GM19395 (cell line): ENCODE results near the gene LIN52.

ENCODE experiments used
- ATAC-seq: cut with Tn5 transposase; IDR thresholded peaks from one replicate; pipeline ENCODE4 v1.9.1; 2021; ENCODE audit warnings: mild to moderate bottlenecking, moderate library complexity; ENCODE audit not compliant: unreplicated experiment

LIN52 gene

GRCh38 chr14:74084277-74085046 lies at the start of gene LIN52, which contains the start of gene ALDH6A1:
TSS of gene LIN52 (plus strand) at chr14:74084956. CDS start at chr14:74084975, 19 bp downstream.
TSS of gene ALDH6A1 (minus strand) at chr14:74084453. CDS start at chr14:74084394, 59 bp downstream.
- peak; percentile 94 for ATAC-seq

- ATAC-seq = no peak
Measured at GRCh38 chr14:74035556-74035955, 49.2 kb upstream of the LIN52 start.

GRCh38 chr14:74038020-74038859 lies 46.5 kb upstream of the LIN52 start:
- no peak for ATAC-seq

- ATAC-seq = no peak
Measured at GRCh38 chr14:74042296-74042695, 42.5 kb upstream of the LIN52 start.

- no peak for ATAC-seq
Measured at GRCh38 chr14:74045522-74045921, 39.2 kb upstream of the LIN52 start.

- no peak for ATAC-seq
Measured at GRCh38 chr14:74048281-74048680, 36.5 kb upstream of the LIN52 start.

GRCh38 chr14:74049876-74050495 lies 34.8 kb upstream of the LIN52 start:
- ATAC-seq = no peak

GRCh38 chr14:74062809-74063150 lies 22.0 kb upstream of the LIN52 start:
- ATAC-seq = no peak

- no peak for ATAC-seq
Measured at GRCh38 chr14:74064426-74064825, 20.3 kb upstream of the LIN52 start.

GRCh38 chr14:74064883-74065282 lies 19.9 kb upstream of the LIN52 start:
- ATAC-seq = no peak

GRCh38 chr14:74065746-74066575 lies 18.8 kb upstream of the LIN52 start:
- no peak for ATAC-seq

GRCh38 chr14:74077401-74077800 lies 7.4 kb upstream of the LIN52 start:
- no peak for ATAC-seq

- ATAC-seq = no peak
Measured at GRCh38 chr14:74080820-74081460, 3.8 kb upstream of the LIN52 start.

- ATAC-seq = no peak
Measured at GRCh38 chr14:74081491-74081890, 3.3 kb upstream of the LIN52 start.

GRCh38 chr14:74083161-74083560 lies 1.6 kb upstream of the LIN52 start:
- ATAC-seq = no peak

- peak; percentile 19 for ATAC-seq
Measured at GRCh38 chr14:74083784-74084276, 926 bp upstream of the LIN52 start.

GRCh38 chr14:74085047-74085637 lies 386 bp downstream of the LIN52 start:
- peak; percentile 2 for ATAC-seq

GRCh38 chr14:74085828-74086227 lies 1.1 kb downstream of the LIN52 start:
- ATAC-seq = no peak

GRCh38 chr14:74089251-74090020 lies 4.7 kb downstream of the LIN52 start:
- no peak for ATAC-seq
